ENCODE data around the gene NCBP3.

DNA sequence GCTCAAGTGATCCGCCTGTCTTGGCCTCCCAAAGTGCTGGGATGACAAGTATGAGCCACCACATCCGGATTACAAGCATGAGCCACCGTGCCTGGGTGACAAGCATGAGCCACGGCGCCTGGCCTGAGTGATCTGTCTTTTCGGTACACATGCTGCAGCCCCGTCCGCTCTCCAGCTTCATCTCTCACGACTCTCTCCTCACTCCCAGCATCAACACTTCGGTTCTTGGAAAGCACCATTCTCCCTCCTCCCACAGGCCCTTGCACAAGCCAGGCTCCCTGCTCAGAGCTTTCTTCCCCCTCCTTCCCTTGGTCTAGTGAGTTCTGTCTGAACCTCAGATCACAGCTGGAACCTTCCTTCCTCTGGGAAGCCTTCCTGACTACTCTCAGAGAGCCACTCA lies 6.5 kb upstream of the NCBP3 start:
- TF ChIP-seq, protein P1, sequence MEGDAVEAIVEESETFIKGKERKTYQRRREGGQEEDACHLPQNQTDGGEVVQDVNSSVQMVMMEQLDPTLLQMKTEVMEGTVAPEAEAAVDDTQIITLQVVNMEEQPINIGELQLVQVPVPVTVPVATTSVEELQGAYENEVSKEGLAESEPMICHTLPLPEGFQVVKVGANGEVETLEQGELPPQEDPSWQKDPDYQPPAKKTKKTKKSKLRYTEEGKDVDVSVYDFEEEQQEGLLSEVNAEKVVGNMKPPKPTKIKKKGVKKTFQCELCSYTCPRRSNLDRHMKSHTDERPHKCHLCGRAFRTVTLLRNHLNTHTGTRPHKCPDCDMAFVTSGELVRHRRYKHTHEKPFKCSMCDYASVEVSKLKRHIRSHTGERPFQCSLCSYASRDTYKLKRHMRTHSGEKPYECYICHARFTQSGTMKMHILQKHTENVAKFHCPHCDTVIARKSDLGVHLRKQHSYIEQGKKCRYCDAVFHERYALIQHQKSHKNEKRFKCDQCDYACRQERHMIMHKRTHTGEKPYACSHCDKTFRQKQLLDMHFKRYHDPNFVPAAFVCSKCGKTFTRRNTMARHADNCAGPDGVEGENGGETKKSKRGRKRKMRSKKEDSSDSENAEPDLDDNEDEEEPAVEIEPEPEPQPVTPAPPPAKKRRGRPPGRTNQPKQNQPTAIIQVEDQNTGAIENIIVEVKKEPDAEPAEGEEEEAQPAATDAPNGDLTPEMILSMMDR (IDR thresholded peaks at IDR 0.05; ENCODE audit: low read length), result no peak
- no peak for TF ChIP-seq EZH2 (optimal IDR thresholded peaks at IDR 0.05; ENCODE audit: low read depth, low read length)

All from MM.1S (cell line).